AG04449 (cell line): ENCODE data around the gene SMCHD1.

Source experiments
- CTCF ChIA-PET: fragments of 350-600 bp; formaldehyde crosslinking; extraction: SDS; loops from one replicate; lab custom pipeline; 2021; ENCODE audit warnings: antibody characterized with exemption; lab: Yijun Ruan, JAX
- POLR2A ChIA-PET: fragments of 400-600, 350-600 bp; formaldehyde crosslinking; extraction: SDS; loops from one replicate; lab custom pipeline; 2020; ENCODE audit warnings: antibody characterized with exemption, inconsistent platforms; lab: Yijun Ruan, JAX
- DNase-seq: peaks from one replicate; pipeline ENCODE4 v3.0.0-alpha.2; 2010; ENCODE audit warnings: low read depth, low spot score
- H3K4me3 ChIP-seq: 2 replicates; pipeline ENCODE4 v1.5.1; 2011; ENCODE audit warnings: low read depth, mild to moderate bottlenecking, control low read depth, low read length
- TF ChIP-seq, protein P1 (sequence below): IDR thresholded peaks from one replicate; pipeline ENCODE4 v1.5.1; 2011; ENCODE audit warnings: mild to moderate bottlenecking, moderate library complexity, low read length, control low read depth, inconsistent platforms; ENCODE audit not compliant: insufficient read depth; ENCODE audit errors: missing control alignments

Gene SMCHD1

DNA sequence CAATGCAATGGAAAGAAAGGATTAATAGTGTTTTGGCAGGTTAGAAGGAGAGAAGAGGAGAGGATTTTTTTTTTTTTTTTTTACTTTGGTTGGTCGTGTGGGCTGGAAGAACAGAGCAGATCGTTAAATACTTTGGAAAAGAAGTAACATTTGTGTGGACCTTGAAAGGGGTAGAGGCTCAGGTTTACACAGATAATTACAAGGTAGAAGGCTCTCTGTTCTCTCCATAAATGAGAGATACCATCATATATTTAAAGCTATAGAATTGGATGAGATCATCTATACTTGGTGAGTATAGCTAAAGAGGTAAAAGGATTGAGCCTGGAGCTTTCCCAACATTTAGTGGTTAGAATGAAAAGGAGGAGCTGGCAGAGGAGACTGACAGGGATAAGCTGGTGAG lies 49.0 kb downstream of the SMCHD1 start:
- POLR2A ChIA-PET = no interaction called here

DNA sequence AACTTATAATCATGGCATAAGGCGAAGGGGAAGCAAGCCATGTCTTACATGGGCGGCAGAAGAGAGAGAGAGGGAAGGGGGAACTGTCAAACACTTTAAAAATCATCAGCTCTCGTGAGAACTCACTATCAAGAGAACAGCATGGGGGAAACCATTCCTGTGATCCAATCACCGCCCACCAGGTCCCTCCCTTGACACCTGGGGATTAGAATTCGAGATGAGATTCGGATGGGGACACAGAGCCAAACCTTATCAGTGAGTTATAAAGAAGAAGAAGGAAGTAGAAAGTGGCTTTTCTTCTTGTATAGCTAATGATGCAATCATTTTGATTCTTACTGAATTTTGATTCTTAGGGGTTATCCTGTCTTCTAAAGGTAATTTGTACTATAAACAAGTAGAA lies 51.4 kb downstream of the SMCHD1 start:
- no peak for DNase-seq
- no peak overlapping the region for H3K4me3 ChIP-seq
- ChIA-PET CTCF (no interaction called here), POLR2A (no interaction called here)
- TF ChIP-seq, protein P1, sequence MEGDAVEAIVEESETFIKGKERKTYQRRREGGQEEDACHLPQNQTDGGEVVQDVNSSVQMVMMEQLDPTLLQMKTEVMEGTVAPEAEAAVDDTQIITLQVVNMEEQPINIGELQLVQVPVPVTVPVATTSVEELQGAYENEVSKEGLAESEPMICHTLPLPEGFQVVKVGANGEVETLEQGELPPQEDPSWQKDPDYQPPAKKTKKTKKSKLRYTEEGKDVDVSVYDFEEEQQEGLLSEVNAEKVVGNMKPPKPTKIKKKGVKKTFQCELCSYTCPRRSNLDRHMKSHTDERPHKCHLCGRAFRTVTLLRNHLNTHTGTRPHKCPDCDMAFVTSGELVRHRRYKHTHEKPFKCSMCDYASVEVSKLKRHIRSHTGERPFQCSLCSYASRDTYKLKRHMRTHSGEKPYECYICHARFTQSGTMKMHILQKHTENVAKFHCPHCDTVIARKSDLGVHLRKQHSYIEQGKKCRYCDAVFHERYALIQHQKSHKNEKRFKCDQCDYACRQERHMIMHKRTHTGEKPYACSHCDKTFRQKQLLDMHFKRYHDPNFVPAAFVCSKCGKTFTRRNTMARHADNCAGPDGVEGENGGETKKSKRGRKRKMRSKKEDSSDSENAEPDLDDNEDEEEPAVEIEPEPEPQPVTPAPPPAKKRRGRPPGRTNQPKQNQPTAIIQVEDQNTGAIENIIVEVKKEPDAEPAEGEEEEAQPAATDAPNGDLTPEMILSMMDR = no peak

More for the DNA sequence above, 49.0 kb downstream of the SMCHD1 start:
- CTCF ChIA-PET = no interaction called here
- TF ChIP-seq, protein P1 = no peak
- H3K4me3 ChIP-seq = no peak overlapping the region
- no peak for DNase-seq

DNA sequence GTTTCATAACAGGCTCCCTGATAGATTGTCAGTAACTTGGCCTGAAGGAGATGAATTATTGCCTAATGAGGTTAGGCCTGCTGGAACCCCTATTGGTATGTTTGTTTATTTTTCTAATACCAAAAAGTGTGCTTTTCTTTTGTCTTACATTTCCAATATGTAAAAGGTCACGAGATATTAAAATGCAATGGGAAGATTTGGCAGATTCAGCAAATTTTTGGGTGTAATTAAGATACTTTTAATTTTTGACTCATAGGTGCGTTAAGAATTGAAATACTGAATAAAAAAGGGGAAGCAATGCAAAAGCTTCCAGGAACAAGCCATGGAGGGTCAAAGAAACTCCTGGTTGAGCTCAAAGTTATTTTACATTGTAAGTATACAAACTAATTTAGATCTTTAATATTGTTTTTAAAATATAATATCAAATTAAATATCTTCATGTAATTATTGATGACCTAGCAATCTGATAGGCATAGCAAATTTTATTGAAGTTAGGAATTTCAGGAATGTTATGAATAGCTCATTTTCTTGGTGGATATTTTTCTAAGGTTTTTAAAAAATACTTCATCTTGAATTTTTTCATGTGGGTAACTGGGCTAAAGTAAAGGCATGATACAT lies 52.1 kb downstream of the SMCHD1 start:
- DNase-seq = no peak
- TF ChIP-seq, protein P1 = no peak
- ChIA-PET CTCF (no interaction called here), POLR2A (interaction anchor here (0.6 to 1.1 kb wide), 2 partner anchors 14 to 34 kb away, joined by 3 to 4 read pairs; no protein-coding TSS in a partner anchor)
- H3K4me3 ChIP-seq = no peak overlapping the region

DNA sequence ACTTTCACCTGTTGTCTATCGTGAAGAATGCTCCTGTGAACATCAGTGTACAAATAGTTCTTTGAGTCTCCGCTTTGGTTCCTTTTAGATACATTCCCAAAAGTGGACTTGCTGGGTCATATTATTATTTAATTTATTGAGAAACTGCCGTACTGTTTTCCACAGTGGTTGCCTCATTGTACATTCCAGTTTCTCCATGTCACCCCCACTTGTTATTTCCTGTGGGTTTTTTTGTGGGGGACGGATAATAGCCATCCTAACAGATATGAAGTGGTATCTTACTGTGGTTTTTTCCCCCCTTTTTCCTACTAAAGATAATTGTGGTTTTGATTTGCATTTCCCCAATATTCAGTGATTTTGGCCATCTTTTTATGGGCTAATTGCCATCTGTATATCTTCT lies 53.8 kb downstream of the SMCHD1 start:
- H3K4me3 ChIP-seq = no peak overlapping the region
- DNase-seq = no peak
- CTCF ChIA-PET = no interaction called here
- POLR2A ChIA-PET = no interaction called here
- TF ChIP-seq, protein P1 = no peak

DNA sequence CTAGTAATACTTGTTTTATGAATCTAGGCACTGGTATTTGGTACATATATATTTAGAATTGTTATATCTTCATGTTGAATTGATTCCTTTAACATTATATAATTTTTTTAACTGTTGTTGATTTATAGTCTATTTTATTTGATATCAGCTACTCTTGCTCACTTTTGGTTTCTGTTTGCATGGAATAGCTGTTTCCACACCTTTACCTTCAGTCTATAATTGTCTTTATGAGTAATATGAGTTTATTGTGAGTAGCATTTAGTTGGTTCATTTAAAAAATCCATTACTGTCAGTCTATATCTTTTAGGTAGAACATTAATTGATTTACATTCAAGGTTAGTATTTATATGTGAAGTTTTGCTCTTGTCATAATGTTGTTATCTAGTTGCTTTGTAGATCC lies 58.6 kb downstream of the SMCHD1 start:
- ChIA-PET CTCF (no interaction called here), POLR2A (no interaction called here)

DNA sequence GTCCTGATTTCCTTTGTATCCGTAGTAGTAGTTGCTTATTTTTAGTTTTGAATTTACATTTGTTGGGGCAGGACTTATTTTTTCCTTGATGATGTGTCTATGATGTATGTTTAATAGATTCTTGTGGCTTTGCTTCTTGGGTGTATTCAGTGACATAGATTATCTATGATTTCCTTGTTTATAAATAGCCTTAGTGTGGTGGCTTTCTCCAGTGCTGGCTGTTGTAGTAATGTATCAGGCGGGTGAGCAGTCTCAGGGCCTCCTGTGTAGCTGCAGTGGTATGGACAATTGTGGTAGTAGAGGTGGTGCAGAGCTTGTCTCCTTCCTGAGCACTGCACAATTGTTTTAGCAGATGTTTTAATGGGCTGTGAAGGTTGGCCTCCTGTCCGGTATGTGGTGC lies 60.5 kb downstream of the SMCHD1 start:
- POLR2A ChIA-PET = no interaction called here
- CTCF ChIA-PET = no interaction called here
- H3K4me3 ChIP-seq = no peak overlapping the region
- DNase-seq = no peak
- TF ChIP-seq, protein P1 = no peak

More for the DNA sequence above, 58.6 kb downstream of the SMCHD1 start:
- no peak overlapping the region for H3K4me3 ChIP-seq
- TF ChIP-seq, protein P1 = no peak
- DNase-seq = no peak
